ENCODE measurements around the gene TMPRSS4.

DNA sequence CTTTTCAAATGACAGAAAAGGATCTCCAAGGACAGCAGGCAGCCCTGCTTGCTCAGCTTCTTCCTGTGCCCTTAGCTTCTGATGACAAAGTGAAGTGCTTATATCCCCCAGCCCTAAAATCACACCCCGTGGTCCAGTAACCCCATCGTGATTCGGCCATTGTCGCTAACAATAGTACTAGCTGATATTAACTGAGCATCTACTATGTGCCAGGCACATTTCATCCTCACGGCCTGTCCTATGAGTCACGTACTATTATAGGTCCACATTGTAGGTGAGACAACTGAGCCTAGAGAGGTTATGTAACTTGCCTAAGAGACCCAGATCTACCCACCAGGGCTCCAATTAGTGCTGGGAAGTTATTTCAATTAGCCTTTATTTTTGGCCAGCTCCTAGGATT is 69.7 kb downstream of the TMPRSS4 start:
- TF ChIP-seq CTCF (IDR thresholded peaks at IDR 0.05): no peak
- no peak for TF ChIP-seq POLR2A (IDR thresholded peaks at IDR 0.05)
